Activated T-cell treated with anti-CD3 and anti-CD28 coated beads for 1 hour (primary cell): Measurements from ENCODE around the gene PSMB11.

Experiments
- DNase-seq: peaks from one replicate; pipeline ENCODE4 v3.0.0-alpha.2; 2020; ENCODE audit warnings: low read depth

PSMB11 gene

GRCh38 chr14:23044840-23045239 is 2.8 kb downstream of the PSMB11 start:
- no peak for DNase-seq

GRCh38 chr14:23045419-23046357 is 3.7 kb downstream of the PSMB11 start:
- no peak for DNase-seq

GRCh38 chr14:23047034-23047634 is 5.1 kb downstream of the PSMB11 start:
- no peak for DNase-seq

- no peak for DNase-seq
Observed at GRCh38 chr14:23047751-23048693, 6.0 kb downstream of the PSMB11 start.

GRCh38 chr14:23049011-23049410 is 7.0 kb downstream of the PSMB11 start:
- no peak for DNase-seq

- DNase-seq: no peak
Observed at GRCh38 chr14:23051141-23052057, 9.4 kb downstream of the PSMB11 start.

GRCh38 chr14:23052182-23052623 is 10.2 kb downstream of the PSMB11 start:
- DNase-seq: no peak

GRCh38 chr14:23052671-23053070 is 10.7 kb downstream of the PSMB11 start:
- no peak for DNase-seq

- DNase-seq: no peak
Observed at GRCh38 chr14:23053426-23053825, 11.4 kb downstream of the PSMB11 start.

GRCh38 chr14:23054000-23054811 is 12.2 kb downstream of the PSMB11 start:
- DNase-seq: peak; percentile 22

- no peak for DNase-seq
Observed at GRCh38 chr14:23055147-23055550, 13.1 kb downstream of the PSMB11 start.

- no peak for DNase-seq
Observed at GRCh38 chr14:23055621-23056144, 13.7 kb downstream of the PSMB11 start.

GRCh38 chr14:23056145-23056955 is 14.3 kb downstream of the PSMB11 start:
- DNase-seq: peak; percentile 60

- peak; percentile 55 for DNase-seq
Observed at GRCh38 chr14:23056956-23057756, 15.1 kb downstream of the PSMB11 start, which contains the start of gene CDH24. Gene CDH24, minus strand, starts transcription at chr14:23057520. Its CDS starts 1,787 bp downstream, at chr14:23055733.

GRCh38 chr14:23057757-23058653 is 16.0 kb downstream of the PSMB11 start:
- DNase-seq: peak; percentile 86

- no peak for DNase-seq
Observed at GRCh38 chr14:23058654-23059504, 16.9 kb downstream of the PSMB11 start.
